GM04503 (cell line): ENCODE results near the gene RPTOR.
A peak's percentile ranks its signal among the peaks of the same experiment; 100 is the strongest.

Experiments used
- DNase-seq: peaks from one replicate; pipeline ENCODE4 v3.0.0-alpha.2; 2012; ENCODE audit warnings: low read depth

RPTOR gene

GRCh38 chr17:80948019-80948975 is 403.7 kb downstream of the RPTOR start:
- DNase-seq, result no peak

DNA sequence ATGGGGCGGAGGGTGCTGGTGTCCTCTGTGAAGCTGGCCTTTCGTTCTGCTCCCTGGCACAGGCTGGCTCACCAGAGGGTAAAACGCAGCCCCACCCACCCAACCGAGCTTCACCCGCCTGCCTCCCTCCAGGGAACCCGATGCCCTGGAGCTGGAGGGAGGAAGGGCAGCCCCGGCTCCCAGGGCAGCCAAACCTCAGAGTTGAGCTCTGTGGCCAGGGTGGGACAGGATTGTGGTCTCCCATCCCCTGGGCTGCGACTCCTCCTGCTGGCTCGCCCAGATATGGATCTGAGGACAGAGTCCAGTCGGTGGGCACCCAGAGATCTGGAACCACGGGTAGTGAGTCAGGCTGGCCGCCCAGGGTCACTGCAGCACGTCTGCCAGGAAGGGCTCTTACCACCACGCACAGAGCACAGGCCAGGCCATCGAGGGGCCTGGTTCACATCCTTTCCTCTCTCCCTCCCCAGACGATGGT is 404.4 kb downstream of the RPTOR start:
- no peak for DNase-seq

DNA sequence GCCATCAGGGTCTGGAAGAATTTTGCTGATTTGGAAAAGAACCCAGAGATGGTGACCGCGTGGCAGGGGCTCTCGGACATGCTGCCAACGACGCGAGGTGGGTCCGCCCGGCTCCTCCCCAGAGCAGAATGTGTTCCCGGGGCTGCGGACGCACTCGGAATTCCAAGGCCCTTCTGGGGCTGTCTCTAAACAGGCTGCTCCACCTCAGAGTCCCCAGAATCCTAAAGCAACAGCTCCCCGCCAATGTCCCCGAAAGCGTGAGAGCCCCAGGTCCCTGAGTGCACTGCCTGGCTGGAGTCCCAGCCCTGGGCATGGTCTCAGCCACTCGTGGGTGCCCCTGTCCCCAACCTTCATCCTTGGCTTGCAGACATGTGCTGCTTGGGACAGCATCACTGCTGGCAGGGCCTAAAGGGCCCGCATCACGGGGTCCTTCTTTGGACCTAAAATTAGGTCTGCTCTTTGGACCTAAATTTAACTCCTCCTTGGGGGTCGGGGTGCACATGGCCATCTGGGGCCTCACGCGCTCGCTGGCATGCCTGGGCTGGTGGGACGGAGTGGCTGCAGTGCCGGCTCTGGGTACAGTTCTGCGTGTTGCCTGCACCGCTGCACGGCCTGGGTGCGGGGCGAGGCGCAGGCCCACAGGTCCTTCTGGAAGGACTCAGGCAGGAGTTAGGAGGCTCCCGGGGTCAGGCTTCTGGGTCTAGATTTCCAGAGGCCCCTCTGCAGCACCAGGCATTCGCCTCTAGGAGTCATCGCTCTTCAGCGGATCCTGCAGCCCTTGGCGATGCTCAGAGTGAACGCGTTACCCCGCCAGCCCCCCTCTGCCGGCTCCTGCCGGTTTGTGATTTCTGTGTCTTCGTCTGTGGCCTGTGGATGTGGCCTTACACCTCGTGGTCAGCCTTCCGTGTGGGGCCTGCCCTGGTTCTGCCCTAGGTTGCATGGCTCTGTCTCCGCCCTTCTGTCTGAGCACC is 405.1 kb downstream of the RPTOR start:
- DNase-seq, result no peak

- no peak for DNase-seq
Measured at GRCh38 chr17:80950466-80951120, 406.0 kb downstream of the RPTOR start.

DNA sequence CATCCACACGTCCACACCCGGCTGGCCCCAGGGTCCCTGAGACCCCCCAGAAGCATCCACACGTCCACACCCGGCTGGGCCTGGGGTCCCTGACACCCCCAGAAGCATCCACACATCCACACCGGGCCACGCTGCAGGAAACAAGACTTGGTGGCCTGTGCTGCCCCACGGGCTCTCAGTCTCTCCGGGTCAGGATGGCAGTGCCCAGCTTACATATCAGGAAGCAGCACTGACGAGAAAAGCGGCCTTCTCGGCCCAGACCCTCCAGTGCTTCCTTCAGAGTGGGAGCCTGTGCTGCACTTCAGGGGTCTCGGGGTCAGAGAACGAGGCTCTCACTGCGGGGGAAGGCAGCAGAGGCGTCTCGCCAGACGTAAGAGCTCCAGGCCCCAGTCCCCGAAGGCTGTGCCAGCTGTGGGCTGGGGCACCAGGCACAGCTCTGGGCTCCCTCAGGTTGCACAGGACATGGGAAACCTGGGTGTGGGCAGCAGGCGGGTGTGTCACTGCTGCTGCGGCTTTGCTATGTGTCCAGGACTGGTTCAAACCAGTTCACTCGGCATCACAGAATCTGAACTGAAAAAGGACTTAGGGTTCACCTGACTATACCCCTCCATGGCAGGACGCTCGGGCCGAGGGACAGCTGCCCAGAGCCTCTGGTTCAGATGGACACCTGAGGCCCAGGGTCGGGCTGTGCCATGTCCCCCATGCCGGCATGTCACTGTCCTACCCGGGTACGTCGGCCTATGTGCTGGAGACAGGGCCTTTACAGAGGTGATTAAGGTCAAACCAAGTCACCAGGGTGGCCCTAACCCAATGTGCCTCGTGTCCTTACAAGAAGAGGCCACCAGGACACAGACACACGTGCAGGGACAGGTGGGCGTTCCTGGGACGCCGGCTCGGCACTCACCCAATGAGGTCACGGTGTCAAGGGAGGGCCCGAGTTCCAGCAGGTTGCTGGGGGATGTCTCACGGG is 406.8 kb downstream of the RPTOR start:
- DNase-seq, result no peak

DNA sequence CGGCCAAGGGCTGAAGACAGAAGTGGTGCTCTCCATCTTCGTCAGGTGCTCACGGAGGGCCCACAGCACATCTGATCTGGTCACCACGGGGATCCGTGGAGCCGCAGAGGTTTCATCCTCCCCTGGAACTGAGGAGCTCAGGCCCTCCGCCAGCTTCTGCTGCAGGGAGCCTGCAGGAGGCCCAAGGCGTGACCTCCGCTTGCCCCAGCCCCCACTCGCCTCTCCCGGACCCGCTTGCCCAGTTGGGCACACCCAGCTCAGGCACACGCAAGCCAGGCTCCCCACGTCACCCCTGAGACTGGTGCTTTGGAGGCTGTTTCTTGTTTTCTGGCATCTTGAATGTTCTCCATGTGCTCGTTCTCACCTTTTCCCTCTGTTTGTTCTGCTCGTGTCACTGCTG is 407.7 kb downstream of the RPTOR start:
- no peak for DNase-seq

DNA sequence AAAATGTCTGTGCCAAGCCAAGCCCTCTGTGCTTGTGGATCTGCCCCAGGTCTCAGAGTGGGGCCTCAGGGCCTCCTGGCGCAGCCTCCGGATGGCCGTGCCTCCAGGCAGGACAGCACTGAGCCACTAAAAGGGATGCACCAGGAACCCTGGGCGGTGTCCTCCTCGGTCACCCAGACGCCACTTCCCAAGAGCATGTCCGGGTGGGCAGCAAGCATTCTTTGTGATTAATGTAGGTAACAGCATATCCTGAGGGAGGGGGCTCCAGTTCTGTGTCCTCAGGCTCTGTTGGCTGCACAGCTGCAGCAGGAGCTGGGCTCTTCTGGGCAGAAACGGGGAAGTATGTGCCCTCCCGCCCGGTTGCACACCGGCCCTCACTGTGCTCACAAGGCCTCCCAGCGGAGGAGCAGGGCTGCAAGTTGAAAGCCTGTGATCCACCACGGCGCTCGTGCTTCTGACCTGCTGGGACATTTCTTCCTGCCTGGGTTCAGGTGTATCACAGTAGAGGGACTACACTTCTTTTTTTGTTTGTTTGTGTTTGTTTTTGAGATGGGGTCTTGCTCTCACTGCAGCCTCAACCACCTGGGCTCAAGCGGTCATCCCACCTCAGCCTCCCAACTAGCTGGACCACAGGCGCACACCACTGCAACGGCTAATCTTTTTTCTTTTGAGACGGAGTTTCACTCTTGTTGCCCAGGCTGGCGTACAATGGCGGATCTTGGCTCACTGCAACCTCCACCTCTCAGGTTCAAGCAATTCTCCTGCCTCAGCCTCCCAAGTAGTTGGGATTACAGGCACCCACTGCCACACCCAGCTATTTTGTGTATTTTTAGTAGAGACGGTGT is 409.1 kb downstream of the RPTOR start:
- DNase-seq, result no peak

DNA sequence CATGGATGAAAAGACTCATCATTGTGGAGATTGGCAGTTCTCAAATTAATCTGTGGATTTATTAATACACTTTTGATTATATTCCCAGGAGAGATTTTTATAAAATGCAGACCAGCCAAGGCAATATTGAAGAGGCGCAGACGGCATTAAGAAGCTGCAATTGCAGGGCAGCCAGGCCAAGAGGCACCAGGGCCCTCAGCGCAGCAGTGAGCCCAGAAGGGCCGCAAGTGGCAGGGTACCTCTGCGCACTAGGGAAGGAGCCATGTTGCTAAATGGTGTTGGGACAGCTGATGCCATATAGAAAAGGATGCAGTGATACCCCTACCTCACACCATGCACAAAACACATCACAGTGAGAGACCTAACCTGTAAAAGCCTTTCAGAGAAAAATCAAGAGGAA is 410.4 kb downstream of the RPTOR start:
- no peak for DNase-seq

DNA sequence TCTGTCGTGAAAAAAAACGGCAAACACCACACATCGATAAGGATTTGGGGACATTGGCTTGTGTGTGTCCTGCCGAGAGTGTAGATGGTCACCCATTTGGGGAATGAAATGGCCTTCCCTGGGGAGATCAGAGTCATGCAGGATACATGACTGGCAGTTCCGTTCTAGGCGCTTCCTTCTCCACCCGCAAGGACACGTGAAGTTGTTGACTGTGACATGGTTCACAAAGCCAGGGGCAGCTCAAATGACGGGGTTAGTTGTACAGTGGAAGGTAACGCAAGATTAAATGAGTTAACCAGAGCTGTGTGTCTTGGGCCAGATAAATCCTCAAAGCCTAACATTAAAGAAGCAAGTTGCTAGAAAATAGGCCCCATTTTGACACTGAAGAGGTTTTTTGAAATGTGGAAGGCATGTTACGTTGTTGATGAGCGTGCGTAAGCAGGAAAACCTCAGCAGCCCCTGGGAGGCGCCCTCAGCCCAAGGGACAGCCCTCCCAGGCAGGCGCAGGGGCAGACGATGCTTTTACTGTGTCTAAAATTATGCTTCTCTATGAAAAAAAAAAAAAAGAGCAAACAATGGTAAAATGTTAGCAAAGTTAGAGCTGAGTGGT is 411.1 kb downstream of the RPTOR start:
- no peak for DNase-seq

- no peak for DNase-seq
Measured at GRCh38 chr17:80956321-80957190, 411.9 kb downstream of the RPTOR start.

DNA sequence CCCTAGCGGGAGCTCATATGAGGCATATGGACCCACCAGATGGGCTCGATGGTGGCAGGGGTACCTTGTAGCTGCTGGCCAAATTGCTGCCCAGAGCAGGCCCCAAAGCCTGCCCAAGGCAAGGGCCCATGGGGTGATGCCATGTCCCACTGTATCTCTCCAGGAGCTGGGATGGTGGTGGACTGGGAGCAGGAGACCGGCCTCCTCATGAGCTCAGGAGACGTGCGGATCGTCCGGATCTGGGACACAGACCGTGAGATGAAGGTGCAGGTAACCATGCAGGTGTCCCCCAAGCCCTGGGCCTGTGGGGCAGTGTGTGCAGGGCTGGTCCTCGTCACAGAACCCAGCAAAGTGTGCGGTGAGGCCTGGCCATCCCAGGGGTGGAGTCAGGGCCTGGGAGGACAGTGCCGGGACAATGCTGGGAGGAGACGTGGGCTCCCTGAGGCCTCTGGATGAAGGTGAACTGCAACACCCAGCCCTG is 412.9 kb downstream of the RPTOR start:
- no peak for DNase-seq

DNA sequence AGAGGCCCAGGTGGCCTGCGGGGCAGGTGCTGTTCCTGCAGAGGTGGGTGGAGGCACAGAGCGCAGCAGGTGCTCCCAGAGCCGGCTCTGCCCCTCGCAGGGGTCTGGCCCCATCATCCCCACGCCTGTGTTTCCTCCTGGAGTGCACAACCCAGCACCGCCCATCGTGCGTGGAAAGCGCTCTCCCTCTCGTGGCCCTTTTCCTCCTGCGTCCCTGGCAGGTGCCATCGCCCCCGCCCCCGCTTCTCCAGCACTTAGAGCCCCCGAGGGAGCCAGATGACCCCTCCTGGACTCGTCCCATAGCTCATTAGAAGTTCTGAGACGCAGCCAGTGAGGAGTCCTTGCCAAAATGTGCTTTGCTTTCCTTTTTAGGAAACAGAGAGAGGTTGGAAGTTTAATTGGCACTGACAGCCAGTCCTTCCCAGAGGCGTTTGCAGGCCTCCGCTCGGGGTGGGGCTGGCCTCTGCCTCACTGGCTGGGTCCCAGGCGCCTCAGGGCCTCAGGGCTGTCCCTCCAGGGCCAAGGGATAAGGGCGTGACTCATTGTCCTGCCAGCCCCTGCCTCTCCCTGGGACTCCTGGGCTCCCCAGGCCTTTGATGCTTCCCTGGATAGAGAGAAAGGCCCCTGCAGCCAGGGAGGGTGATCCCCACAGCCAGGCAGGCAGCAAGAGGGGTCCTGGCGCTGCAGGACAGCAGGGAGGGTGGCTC is 414.8 kb downstream of the RPTOR start:
- peak; percentile 74 for DNase-seq

- no peak for DNase-seq
Measured at GRCh38 chr17:80960037-80960796, 415.6 kb downstream of the RPTOR start.

- no peak for DNase-seq
Measured at GRCh38 chr17:80960797-80961452, 416.3 kb downstream of the RPTOR start.

DNA sequence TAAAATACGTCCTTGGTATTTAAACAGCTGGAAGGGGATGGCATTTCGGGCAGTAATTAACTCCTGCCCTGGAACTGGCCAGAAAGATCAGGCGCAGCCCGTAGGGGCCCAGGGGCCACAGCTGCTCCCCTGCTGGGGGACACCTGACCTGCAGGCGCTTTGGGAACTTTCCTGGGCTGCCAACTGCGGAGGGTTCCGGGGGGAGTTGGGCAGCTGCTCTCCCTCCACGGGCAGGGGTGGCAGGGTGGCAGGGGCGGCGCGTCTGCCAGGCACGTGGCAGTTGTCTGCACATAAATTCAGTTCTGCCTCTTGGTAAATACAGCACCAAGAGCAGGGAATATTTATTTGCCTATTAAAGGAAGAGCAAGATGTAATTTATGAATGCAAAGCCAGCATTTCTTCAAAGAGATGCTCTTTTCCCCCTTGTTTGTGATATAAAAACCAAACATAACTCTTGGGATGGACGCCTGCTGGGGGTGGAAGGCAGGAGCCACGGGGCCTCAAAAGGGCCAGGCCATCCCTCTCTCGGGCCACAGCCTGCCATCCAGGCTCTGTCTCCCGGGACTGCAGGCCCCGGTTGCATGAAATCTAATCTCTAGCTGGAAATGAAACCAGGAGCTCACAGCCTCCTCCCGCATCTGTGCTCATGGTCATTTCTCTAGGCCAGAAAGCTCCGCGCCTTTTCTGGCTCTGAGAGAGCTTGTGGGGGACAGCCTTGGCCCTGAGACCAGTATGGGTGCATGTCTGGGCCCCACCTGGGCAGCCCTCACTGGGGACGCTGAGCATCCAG is 417.1 kb downstream of the RPTOR start:
- DNase-seq, result no peak
